Left renal pelvis (tissue), 4 donors: ENCODE data around the gene SFRP5. TPM values are rescaled to one million over a fixed set of nuclear protein-coding genes. Genes with fewer than 3 reads are reported as not detected.

Source experiments
- DNase-seq, 4 donors: peaks; one replicate each; pipeline ENCODE4 v3.0.0-alpha.2; 2013; ENCODE audit warnings: low read depth in 4 of 4, low spot score in 3 of 4
- polyA plus RNA-seq, 4 donors: library from polyadenylated mRNA; unstranded; fragments of 120-200 nt; gene quantifications; one replicate each; pipeline ENCODE4 v1.2.1, GENCODE V29; 2013; ENCODE audit not compliant: insufficient read length in 4 of 4

Gene SFRP5
- polyA plus RNA-seq, 4 donors: 0.11 to 0.68 (median 0.19) TPM

- DNase-seq: no peak
These were observed 4.5 kb downstream of the SFRP5 start for GRCh38 chr10:97766996-97767924.

DNA sequence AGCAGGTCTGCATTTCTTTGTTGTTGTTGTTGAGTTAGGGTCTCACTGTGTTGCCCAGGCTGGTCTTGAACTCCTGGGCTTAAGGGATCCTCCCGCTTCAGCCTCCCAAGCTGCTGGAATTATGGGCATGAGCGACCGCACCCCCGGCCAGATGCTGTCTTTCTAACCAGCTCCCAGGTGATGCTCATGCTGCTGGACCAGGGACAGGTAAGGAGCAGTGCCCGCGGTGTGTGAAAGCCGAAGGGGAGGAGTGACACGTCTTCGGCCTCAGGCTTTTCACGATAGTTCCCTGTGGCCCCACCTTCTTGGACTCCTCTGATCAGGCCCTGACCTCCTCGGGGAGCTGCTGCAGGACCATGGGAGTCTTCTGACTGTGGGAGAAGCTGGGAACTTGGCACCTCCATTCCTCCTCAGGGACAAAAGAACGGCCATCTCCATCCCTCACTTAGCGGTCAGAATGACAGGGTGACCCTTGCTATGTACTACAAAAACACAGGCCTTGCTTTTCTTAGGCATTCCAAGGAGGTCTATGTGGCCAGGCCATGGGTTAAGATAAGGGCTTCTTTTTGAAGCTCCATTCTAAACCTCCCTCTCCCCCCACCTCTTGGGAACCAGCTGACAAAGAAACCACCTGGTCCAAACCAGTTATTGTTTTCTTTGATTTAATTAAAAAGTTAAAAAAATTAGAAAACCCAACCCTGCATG is 5.5 kb downstream of the SFRP5 start:
- no peak for DNase-seq

- DNase-seq: no peak
These were observed 6.6 kb downstream of the SFRP5 start for GRCh38 chr10:97765201-97765600.

DNA sequence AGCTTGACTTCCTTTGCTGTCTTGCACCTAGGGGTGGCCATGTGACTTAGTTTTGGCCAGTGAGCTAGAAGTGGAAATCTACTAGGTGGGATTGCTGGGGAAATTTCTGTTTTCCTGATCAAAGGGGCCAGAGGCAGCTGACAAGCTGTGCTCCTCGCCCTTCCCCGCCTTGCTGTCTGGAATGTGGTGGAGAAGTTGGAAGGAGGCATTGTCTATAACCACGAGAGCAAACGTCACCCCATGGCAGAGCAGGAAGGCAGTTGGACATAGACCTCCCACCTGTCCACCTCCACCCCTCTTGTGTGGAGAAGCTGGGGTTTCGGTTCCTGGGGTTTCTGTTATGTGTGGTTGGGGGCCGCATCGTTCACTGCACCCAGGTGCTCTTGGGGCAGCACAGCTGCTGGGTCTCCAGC is 7.3 kb downstream of the SFRP5 start:
- DNase-seq: no peak

GRCh38 chr10:97763947-97764346 is 7.9 kb downstream of the SFRP5 start:
- no peak for DNase-seq

- no peak for DNase-seq
These were observed 8.4 kb downstream of the SFRP5 start for GRCh38 chr10:97763411-97763810.

DNA sequence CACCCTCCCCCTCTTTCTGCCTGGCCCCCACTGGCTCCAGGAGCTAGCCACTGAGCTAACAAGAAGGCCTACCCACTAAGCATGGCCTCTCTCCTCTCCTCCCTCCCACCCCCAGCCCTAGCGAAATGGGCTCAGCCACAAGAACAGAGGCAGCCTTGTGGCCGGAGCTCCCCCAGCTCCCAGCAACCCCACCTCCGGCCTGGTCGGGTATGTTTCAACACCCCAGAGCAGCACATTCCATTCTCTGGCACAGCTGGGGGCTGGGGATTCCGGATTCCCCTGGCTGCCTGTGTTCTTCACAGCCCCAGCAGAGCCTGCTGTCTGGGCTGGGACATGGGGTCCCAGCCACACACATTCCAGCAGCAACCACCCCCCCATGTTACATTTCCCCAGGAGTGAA is 9.0 kb downstream of the SFRP5 start:
- no peak for DNase-seq

DNA sequence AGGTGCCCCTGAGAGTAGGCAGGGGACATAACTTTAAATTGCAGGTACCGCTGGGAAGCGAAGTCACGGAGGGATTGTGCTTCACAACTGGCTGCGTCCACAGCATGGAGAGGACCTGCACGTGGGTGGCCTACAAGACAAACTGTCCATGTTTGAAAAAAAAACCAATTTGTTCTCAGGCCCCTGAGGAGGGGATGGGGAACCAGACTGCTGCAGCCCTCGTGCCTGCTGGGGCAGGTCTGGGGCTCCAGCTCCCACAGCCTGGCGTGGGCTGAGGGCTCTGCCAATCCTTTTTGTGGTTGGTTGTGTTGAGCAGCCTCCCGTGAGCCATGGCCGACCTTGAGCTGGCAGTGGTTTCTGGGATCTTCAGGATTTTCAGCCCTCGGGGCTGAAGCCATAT is 9.7 kb downstream of the SFRP5 start:
- DNase-seq: no peak

DNA sequence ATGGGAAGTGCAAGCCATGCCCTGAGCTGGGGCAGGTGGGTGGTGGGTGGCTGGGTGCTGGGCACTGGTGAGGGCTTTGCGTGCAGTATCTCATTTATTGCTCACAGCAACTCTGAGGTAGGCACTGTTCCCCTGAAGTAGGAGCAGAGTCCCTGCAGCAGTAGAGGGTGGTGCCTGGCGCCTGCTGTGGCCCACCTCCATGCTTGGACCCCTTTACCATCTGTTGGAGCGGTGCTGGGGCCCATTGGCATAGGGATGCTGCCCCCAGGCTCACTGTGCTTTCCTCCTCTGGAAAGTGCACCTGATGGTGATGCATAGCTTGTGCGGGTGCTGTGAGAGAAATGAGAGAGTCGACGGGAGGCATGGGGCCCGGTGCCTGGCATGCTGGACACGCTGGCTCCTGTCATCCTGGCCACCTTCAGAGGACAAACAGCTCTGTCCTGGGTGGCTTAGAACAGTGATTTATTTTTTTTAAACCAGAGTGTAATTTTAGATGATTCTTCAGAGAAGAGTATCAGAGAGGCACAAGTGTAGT is 10.4 kb downstream of the SFRP5 start:
- DNase-seq: no peak

- no peak for DNase-seq
These were observed 11.1 kb downstream of the SFRP5 start for GRCh38 chr10:97760461-97761257.

- DNase-seq: no peak
These were observed 11.9 kb downstream of the SFRP5 start for GRCh38 chr10:97759946-97760345.

GRCh38 chr10:97759158-97759887 is 12.5 kb downstream of the SFRP5 start:
- peak in 1 of 4 donors; percentile 40 for DNase-seq

- no peak for DNase-seq
These were observed 14.3 kb downstream of the SFRP5 start for GRCh38 chr10:97757471-97757870.

- DNase-seq: no peak
These were observed 16.1 kb downstream of the SFRP5 start for GRCh38 chr10:97755718-97756117.

- DNase-seq: no peak
These were observed 17.1 kb downstream of the SFRP5 start for GRCh38 chr10:97754726-97755125.

DNA sequence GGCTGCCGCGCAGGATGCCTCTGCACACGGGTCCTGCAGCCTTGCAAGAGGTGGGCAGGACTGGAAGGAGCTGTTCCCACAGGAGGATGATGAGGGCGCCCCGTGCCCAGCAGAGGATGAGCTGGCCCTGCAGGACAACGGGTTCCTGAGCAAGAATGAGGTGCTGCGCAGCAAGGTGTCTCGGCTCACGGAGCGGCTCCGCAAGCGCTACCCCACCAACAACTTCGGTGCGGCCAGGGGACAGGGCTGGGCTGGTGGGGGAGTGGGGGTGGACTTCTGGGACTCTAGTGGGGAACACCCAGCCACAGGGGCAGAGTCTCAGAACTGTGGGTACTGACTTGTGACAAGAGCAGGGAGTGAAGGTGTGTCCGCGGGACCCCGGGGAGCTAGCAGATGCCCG is 18.8 kb downstream of the SFRP5 start:
- DNase-seq: no peak

DNA sequence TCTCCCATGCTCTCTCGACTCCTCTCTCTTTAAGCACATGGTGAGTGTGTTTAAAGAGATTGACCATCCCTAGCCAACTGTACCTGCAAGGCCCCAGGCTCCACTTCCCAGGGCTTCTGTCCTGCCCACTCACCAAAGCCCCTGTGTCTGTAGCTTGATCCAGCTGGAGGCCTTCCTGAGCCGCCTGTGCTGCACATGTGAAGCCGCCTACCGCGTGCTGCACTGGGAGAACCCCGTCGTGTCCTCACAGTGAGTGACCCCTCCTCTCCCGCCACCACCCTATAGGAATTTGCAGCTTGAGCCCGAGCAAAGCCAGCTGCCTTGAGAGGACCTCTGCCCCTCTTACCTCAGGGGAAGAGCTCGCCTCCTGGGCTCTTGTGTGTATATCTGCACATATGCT is 23.7 kb downstream of the SFRP5 start:
- no peak for DNase-seq

GRCh38 chr10:97747573-97747972 is 24.2 kb downstream of the SFRP5 start:
- no peak for DNase-seq

DNA sequence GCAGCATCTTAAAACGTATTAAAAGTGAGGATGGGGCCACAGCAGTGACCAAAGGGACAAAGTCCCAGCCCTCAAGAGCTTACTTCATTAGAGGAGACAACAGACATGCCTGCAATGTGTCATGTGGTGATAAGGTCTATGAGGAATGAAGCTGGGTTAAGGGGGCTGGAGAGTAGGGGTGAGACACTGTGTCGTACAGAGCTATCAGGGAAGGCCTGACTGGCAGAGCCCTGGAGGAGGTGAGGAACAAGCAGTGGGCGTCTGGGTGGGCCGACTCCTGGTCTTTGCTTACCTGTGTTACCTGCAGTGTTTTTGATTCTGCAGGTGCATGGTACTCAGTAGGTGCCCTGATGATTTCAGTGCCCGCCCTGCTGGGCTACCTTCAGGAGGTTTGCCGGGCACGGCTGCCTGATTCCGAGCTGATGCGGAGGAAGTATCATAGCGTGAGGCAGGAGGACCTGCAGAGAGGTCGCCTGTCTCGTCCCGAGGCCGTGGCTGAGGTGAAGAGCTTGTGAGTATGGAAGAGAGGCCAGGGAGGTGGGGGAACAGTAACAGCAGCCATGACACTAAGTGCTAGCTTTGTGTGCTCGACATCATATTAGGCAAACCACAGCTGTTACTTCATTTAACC is 27.3 kb downstream of the SFRP5 start:
- DNase-seq: no peak
